Neutrophil (primary cell): ENCODE results near the gene EVA1A.

Experiments used
- H3K27ac ChIP-seq: fragments of 200-600 bp; sonication (generic); 2 replicates; pipeline ENCODE4 v1.5.1; 2016; ENCODE audit warnings: mild to moderate bottlenecking, moderate library complexity
- H3K27me3 ChIP-seq: fragments of 200-600 bp; sonication (generic); 2 replicates; pipeline ENCODE4 v1.6.0; 2016; ENCODE audit warnings: mild to moderate bottlenecking
- H3K36me3 ChIP-seq: fragments of 200-600 bp; sonication (generic); 2 replicates; pipeline ENCODE4 v1.5.1; 2017
- H3K4me1 ChIP-seq, 2 experiments: fragments of 200-600 bp in 1 of 2; sonication (generic) in 1 of 2; 1 replicate in 1 of 2; 2 replicates in 1 of 2; pipeline versions ENCODE4 v1.5.1 to v1.6.1; 2013 to 2016; ENCODE audit warnings: low read depth in 1 of 2, low read length in 1 of 2, mild to moderate bottlenecking in 1 of 2, moderate library complexity in 1 of 2; ENCODE audit not compliant: control insufficient read depth in 1 of 2, insufficient read depth in 1 of 2
- H3K4me3 ChIP-seq, 2 experiments: fragments of 200-600 bp in 1 of 2; sonication (generic) in 1 of 2; 1 replicate in 1 of 2; 2 replicates in 1 of 2; pipeline ENCODE4 v1.5.1; 2013 to 2016; ENCODE audit warnings: low read depth in 1 of 2, low read length in 1 of 2, mild to moderate bottlenecking in 1 of 2, moderate library complexity in 1 of 2
- H3K9me3 ChIP-seq: fragments of 200-600 bp; sonication (generic); 2 replicates; pipeline ENCODE4 v1.5.1; 2016
- TF ChIP-seq, protein P1 (sequence below): fragments of 200-600 bp; sonication (generic); IDR thresholded peaks from 2 replicates; pipeline ENCODE4 v1.5.1; 2016; ENCODE audit warnings: antibody characterized with exemption

EVA1A gene

DNA sequence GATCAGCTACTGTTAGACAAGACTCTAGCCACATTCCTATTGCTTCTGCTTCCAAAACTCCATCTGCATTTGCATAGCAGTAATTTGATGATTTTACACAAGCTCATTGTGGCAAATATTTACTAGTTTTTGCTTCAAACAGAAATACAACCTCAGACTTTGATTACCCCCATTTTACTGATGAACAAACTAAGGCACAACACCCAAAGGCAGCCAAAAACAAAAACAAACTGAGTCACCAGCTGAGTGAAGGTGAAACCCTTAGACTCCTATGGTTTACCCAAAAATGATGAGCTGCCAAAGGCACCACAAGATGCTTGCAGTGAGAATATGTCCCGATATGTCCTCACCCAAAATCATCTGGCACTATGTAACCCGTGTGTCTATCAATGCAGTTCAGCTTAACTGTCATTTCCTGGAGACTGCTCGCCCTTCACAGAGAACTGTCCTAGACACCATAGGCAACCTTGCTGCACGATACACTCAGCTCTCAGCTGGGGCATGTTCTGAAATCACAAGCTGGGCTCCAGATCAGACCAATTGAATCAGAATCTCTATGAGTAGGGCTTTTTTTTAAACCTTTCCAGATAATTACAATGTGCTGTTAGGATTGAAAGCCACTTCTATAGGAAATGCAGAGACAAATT is 4.1 kb upstream of the EVA1A start:
- H3K27me3 ChIP-seq, result peaks cover 71% of the 10 kb centered on the region

DNA sequence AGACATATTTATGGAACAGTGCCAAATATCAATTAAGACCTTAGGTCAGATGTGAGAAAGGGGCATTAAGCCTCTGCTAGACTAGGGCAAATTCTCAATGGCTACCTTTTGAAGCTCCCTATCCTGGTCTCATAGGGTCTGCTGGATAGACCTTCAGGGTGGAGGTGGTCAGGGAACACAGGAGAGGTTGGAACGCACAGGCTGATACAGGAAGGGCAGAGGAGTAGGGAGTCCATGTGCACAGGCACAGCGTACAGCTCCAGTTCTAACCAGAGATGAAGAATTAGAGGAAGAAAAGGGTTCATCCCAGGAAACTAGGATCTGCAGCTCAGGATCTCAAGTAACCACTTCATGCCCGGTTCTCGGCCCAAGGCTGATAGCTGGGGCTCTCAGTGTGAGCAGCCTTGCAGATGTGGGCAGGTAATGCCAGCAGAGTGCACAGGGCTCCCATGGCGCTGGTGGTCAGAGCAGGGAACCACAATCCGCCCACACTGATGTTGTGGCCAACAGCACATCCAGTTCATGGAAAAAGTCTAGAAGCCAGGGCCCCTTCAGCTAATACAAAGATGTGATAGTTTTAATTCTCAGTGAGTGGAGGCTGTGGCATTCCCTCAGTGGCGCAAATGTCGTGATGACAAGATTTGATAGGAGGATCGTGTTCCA is 3.4 kb upstream of the EVA1A start:
- TF ChIP-seq, protein P1, sequence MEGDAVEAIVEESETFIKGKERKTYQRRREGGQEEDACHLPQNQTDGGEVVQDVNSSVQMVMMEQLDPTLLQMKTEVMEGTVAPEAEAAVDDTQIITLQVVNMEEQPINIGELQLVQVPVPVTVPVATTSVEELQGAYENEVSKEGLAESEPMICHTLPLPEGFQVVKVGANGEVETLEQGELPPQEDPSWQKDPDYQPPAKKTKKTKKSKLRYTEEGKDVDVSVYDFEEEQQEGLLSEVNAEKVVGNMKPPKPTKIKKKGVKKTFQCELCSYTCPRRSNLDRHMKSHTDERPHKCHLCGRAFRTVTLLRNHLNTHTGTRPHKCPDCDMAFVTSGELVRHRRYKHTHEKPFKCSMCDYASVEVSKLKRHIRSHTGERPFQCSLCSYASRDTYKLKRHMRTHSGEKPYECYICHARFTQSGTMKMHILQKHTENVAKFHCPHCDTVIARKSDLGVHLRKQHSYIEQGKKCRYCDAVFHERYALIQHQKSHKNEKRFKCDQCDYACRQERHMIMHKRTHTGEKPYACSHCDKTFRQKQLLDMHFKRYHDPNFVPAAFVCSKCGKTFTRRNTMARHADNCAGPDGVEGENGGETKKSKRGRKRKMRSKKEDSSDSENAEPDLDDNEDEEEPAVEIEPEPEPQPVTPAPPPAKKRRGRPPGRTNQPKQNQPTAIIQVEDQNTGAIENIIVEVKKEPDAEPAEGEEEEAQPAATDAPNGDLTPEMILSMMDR, result no peak
- Histone ChIP-seq H3K27ac (no peak overlapping the region), H3K9me3 (no peaks in the 10 kb centered on the region), H3K4me3 (no peak overlapping the region), H3K4me1 (no peaks in the 10 kb centered on the region), H3K36me3 (no peaks in the 10 kb centered on the region), H3K27me3 (peaks cover 77% of the 10 kb centered on the region)

More for the DNA sequence above, 4.1 kb upstream of the EVA1A start:
- no peak overlapping the region for H3K27ac ChIP-seq
- no peak overlapping the region for H3K4me3 ChIP-seq
- H3K36me3 ChIP-seq, result no peaks in the 10 kb centered on the region
- H3K4me1 ChIP-seq, result no peaks in the 10 kb centered on the region
- no peaks in the 10 kb centered on the region for H3K9me3 ChIP-seq
- TF ChIP-seq, protein P1, result no peak

DNA sequence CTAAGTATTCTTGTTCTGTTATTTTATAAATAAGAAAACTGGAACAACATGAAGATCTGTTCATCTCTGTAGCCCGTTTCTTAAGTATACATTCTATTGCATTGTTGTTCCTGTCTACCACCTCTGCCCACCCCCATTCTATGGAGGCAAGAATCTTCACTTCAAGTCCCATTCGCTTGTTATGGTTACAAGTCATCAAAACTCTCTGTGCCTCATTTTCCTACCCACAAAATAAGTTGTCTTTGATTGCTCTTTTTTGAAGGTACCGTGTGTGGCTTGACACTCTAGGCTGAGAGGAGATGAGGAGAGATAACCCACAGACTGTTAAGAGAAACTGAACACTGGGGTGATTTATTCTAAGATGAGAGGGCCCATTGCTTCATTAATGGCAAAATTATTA is 2.9 kb upstream of the EVA1A start:
- H3K9me3 ChIP-seq, result no peaks in the 10 kb centered on the region
- no peak overlapping the region for H3K27ac ChIP-seq
- no peaks in the 10 kb centered on the region for H3K4me1 ChIP-seq
- no peaks in the 10 kb centered on the region for H3K36me3 ChIP-seq
- H3K4me3 ChIP-seq, result no peak overlapping the region
- TF ChIP-seq, protein P1, result no peak
- peaks cover 83% of the 10 kb centered on the region for H3K27me3 ChIP-seq

DNA sequence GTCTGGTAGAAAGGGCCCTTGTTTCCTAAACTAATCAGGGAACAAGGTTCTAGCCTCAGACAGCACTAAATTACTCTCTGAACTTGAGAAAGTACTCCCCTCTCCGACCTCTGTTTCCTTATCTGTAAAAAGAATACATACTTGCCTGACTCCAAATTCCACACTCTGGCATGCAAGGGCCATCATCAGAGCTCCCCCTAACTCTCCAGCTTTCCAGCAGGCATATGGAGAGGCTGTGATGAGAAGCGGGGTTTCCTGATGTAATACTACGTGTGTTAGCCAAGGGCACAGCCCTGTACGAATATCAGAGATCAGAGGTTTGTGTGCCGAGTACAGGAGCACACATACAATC is 1.8 kb upstream of the EVA1A start:
- TF ChIP-seq, protein P1, result no peak
- peaks cover 90% of the 10 kb centered on the region for H3K27me3 ChIP-seq
- H3K36me3 ChIP-seq, result no peaks in the 10 kb centered on the region
- no peak overlapping the region for H3K4me3 ChIP-seq
- no peaks in the 10 kb centered on the region for H3K4me1 ChIP-seq
- H3K9me3 ChIP-seq, result no peaks in the 10 kb centered on the region
- H3K27ac ChIP-seq, result no peak overlapping the region

DNA sequence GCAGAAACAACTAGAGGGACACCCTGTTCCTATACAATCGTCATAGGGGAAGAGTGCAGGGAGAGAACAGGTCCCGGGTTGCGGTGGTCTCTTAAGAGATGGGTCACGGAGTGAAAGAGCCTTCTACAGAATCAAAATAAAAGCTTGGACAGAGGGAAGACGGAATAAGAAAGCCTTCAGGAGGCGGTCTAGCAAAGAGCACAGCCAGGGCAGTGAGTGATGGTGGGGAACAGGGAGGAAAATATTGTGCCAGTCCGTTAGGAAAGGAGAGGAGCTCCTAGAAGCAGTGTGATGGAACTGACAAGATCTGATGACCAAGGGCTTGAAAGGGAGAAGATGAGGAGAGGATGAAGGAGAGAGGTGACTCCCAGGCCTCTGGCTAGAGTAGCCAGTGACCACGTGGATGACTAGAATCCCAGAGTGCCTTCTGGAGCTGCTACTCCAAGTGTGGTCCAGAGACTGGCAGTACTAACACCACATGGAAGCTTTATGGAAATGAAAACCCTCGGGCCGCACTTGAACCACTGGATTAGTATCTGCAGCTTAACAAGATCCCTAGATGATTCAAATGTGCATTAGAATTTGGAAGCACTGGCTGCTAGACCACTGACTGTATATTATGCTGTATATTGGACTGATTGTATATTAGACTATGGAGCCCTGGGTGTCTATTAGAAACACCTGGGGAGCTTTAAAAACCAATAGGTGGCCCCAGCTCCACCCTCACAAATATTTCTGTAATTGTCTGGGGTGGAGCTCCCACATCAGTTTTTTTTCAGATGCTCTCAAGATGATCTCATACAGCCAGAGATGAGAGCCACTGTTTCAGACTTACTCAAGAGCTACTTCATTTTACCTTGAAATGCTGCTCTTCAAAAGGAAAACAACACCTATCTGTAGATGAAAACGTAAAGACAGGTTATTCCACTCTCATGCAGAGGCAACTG is 1.1 kb upstream of the EVA1A start:
- TF ChIP-seq, protein P1, result no peak
- H3K36me3 ChIP-seq, result no peaks in the 10 kb centered on the region
- no peaks in the 10 kb centered on the region for H3K4me1 ChIP-seq
- peaks cover 94% of the 10 kb centered on the region for H3K27me3 ChIP-seq
- no peaks in the 10 kb centered on the region for H3K9me3 ChIP-seq
- no peak overlapping the region for H3K4me3 ChIP-seq
- no peak overlapping the region for H3K27ac ChIP-seq
